GM19468 (cell line): ENCODE measurements around the gene FCRL4.

ENCODE experiments used
- ATAC-seq: cut with Tn5 transposase; IDR thresholded peaks from one replicate; pipeline ENCODE4 v1.9.1; 2021; ENCODE audit warnings: mild to moderate bottlenecking, moderate library complexity, moderate number of reproducible peaks; ENCODE audit not compliant: unreplicated experiment; ENCODE audit errors: extremely low read depth

Gene FCRL4

GRCh38 chr1:157597959-157598667 lies at the start of gene FCRL4:
Gene FCRL4 (minus strand): TSS chr1:157598085. CDS start chr1:157597944, 141 bp downstream.
- ATAC-seq, result peak; percentile 32

GRCh38 chr1:157646144-157646543 lies 48.3 kb upstream of the FCRL4 start:
- ATAC-seq, result no peak

- no peak for ATAC-seq
These were observed 43.3 kb upstream of the FCRL4 start for GRCh38 chr1:157641177-157641576.

GRCh38 chr1:157639800-157640199 lies 41.9 kb upstream of the FCRL4 start:
- ATAC-seq, result no peak

- no peak for ATAC-seq
These were observed 30.9 kb upstream of the FCRL4 start for GRCh38 chr1:157628773-157629172.

GRCh38 chr1:157626099-157626498 lies 28.2 kb upstream of the FCRL4 start:
- ATAC-seq, result no peak

GRCh38 chr1:157624471-157624870 lies 26.6 kb upstream of the FCRL4 start:
- no peak for ATAC-seq

GRCh38 chr1:157622471-157622870 lies 24.6 kb upstream of the FCRL4 start:
- no peak for ATAC-seq

- no peak for ATAC-seq
These were observed 20.3 kb upstream of the FCRL4 start for GRCh38 chr1:157618190-157618589.

GRCh38 chr1:157600236-157600635 lies 2.4 kb upstream of the FCRL4 start:
- ATAC-seq, result no peak

- ATAC-seq, result no peak
These were observed 1.5 kb downstream of the FCRL4 start for GRCh38 chr1:157596384-157596783.

- ATAC-seq, result peak; percentile 65
These were observed 2.5 kb downstream of the FCRL4 start for GRCh38 chr1:157595356-157595755.

GRCh38 chr1:157585984-157586383 lies 11.9 kb downstream of the FCRL4 start:
- ATAC-seq, result no peak

- ATAC-seq, result no peak
These were observed 13.4 kb downstream of the FCRL4 start for GRCh38 chr1:157584503-157584902.

- ATAC-seq, result no peak
These were observed 17.1 kb downstream of the FCRL4 start for GRCh38 chr1:157580828-157581210.

GRCh38 chr1:157580179-157580827 lies 17.6 kb downstream of the FCRL4 start:
- ATAC-seq, result no peak

- no peak for ATAC-seq
These were observed 20.5 kb downstream of the FCRL4 start for GRCh38 chr1:157577420-157577819.

GRCh38 chr1:157575744-157576143 lies 22.1 kb downstream of the FCRL4 start:
- ATAC-seq, result peak; percentile 40

- ATAC-seq, result no peak
These were observed 23.0 kb downstream of the FCRL4 start for GRCh38 chr1:157574836-157575235.

GRCh38 chr1:157566484-157567300 lies 31.2 kb downstream of the FCRL4 start:
- ATAC-seq, result peak; percentile 28

- ATAC-seq, result peak; percentile 73
These were observed 35.4 kb downstream of the FCRL4 start for GRCh38 chr1:157562515-157562914.
